ENCODE measurements around the gene GUCA1A. TPM values are rescaled to one million over a fixed set of nuclear protein-coding genes. Genes with fewer than 3 reads are reported as not detected.
"Not testable (repeated sequence)": the region's sequence is repeated elsewhere in the genome, so short reads cannot be mapped to it uniquely, and the experiment has no call there.

GUCA1A gene
- total RNA-seq, 1 donor, result not detected

DNA sequence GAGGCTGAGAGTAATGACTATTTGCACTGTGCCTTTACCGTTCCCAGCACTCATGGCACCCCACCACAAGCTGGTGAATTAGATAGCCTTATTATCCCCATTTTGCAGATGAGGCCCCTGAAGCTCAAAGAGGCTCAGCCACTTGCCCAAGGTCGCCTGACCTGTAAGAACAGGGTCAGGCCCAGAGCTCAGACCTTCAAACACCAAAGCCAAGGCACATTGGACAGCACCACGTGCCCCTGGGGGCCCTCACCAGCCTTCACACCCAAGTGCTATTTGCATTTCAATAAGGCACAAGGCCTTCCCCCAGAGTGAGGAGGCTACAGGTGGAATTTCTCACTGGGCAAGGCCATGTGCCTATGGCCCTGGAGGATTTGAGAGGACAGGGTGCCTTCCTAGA lies 16.5 kb upstream of the GUCA1A start:
- H3K4me1 ChIP-seq (ENCODE audit: insufficient read depth, low read length), result no peaks in the 10 kb centered on the region
- H3K27me3 ChIP-seq (ENCODE audit: insufficient read depth, low read length), result no peaks in the 10 kb centered on the region
- H3K9me3 ChIP-seq (ENCODE audit: low read depth, low read length), result no peaks in the 10 kb centered on the region
- no peak overlapping the region for H3K4me3 ChIP-seq (ENCODE audit: low read length)

GRCh38 chr6:42158011-42158410 lies 15.2 kb upstream of the GUCA1A start:
- H3K4me3 ChIP-seq (ENCODE audit: low read length), result no peak overlapping the region
- no peaks in the 10 kb centered on the region for H3K27me3 ChIP-seq (ENCODE audit: insufficient read depth, low read length)
- H3K9me3 ChIP-seq (ENCODE audit: low read depth, low read length), result no peaks in the 10 kb centered on the region
- no peaks in the 10 kb centered on the region for H3K4me1 ChIP-seq (ENCODE audit: insufficient read depth, low read length)

GRCh38 chr6:42158631-42159030 lies 14.5 kb upstream of the GUCA1A start:
- Histone ChIP-seq H3K9me3 (ENCODE audit: low read depth, low read length) (no peaks in the 10 kb centered on the region), H3K4me3 (ENCODE audit: low read length) (no peak overlapping the region), H3K4me1 (ENCODE audit: insufficient read depth, low read length) (no peaks in the 10 kb centered on the region), H3K27me3 (ENCODE audit: insufficient read depth, low read length) (no peaks in the 10 kb centered on the region)

- Histone ChIP-seq H3K27me3 (ENCODE audit: insufficient read depth, low read length) (no peaks in the 10 kb centered on the region), H3K4me3 (ENCODE audit: low read length) (no peak overlapping the region), H3K4me1 (ENCODE audit: insufficient read depth, low read length) (no peaks in the 10 kb centered on the region), H3K9me3 (ENCODE audit: low read depth, low read length) (no peaks in the 10 kb centered on the region)
Observed at GRCh38 chr6:42159431-42160024, 13.6 kb upstream of the GUCA1A start.

- Histone ChIP-seq H3K4me1 (ENCODE audit: insufficient read depth, low read length) (no peaks in the 10 kb centered on the region), H3K4me3 (ENCODE audit: low read length) (no peak overlapping the region), H3K27me3 (ENCODE audit: insufficient read depth, low read length) (no peaks in the 10 kb centered on the region), H3K9me3 (ENCODE audit: low read depth, low read length) (no peaks in the 10 kb centered on the region)
Observed at GRCh38 chr6:42162384-42162783, 10.8 kb upstream of the GUCA1A start.

- Histone ChIP-seq H3K9me3 (ENCODE audit: low read depth, low read length) (no peaks in the 10 kb centered on the region), H3K4me1 (ENCODE audit: insufficient read depth, low read length) (no peaks in the 10 kb centered on the region), H3K27me3 (ENCODE audit: insufficient read depth, low read length) (no peaks in the 10 kb centered on the region), H3K4me3 (ENCODE audit: low read length) (no peak overlapping the region)
Observed at GRCh38 chr6:42162812-42163211, 10.4 kb upstream of the GUCA1A start.

GRCh38 chr6:42163981-42164380 lies 9.2 kb upstream of the GUCA1A start:
- no peaks in the 10 kb centered on the region for H3K27me3 ChIP-seq (ENCODE audit: insufficient read depth, low read length)
- no peaks in the 10 kb centered on the region for H3K4me1 ChIP-seq (ENCODE audit: insufficient read depth, low read length)
- no peaks in the 10 kb centered on the region for H3K9me3 ChIP-seq (ENCODE audit: low read depth, low read length)
- no peak overlapping the region for H3K4me3 ChIP-seq (ENCODE audit: low read length)

DNA sequence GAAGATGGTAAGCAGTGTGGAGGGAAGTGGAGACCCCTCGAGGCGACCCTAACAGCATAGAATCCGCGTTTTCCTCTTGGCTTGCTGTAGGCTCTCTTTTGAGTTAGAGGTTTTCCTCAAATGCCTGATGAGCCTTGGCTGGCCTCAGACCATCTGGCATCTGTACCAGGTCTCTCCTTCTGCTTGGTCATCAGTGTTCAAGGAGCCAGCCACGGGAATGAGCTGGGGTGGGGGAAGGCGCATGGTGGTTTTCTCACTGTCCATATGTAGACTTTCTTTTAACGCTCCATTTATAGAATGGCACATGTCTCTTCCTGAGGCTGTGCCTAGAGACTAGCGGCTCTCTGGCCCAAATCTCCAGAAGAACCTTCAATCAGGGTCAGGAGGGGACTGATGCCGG lies 8.1 kb upstream of the GUCA1A start:
- no peaks in the 10 kb centered on the region for H3K9me3 ChIP-seq (ENCODE audit: low read depth, low read length)
- H3K4me3 ChIP-seq (ENCODE audit: low read length), result no peak overlapping the region
- H3K4me1 ChIP-seq (ENCODE audit: insufficient read depth, low read length), result no peaks in the 10 kb centered on the region
- H3K27me3 ChIP-seq (ENCODE audit: insufficient read depth, low read length), result no peaks in the 10 kb centered on the region

GRCh38 chr6:42166444-42167141 lies 6.6 kb upstream of the GUCA1A start:
- Histone ChIP-seq H3K27me3 (ENCODE audit: insufficient read depth, low read length) (no peaks in the 10 kb centered on the region), H3K4me3 (ENCODE audit: low read length) (no peak overlapping the region), H3K9me3 (ENCODE audit: low read depth, low read length) (no peaks in the 10 kb centered on the region), H3K4me1 (ENCODE audit: insufficient read depth, low read length) (no peaks in the 10 kb centered on the region)

- no peaks in the 10 kb centered on the region for H3K9me3 ChIP-seq (ENCODE audit: low read depth, low read length)
- H3K4me3 ChIP-seq (ENCODE audit: low read length), result no peak overlapping the region
- H3K27me3 ChIP-seq (ENCODE audit: insufficient read depth, low read length), result no peaks in the 10 kb centered on the region
- H3K4me1 ChIP-seq (ENCODE audit: insufficient read depth, low read length), result no peaks in the 10 kb centered on the region
Observed at GRCh38 chr6:42168650-42169049, 4.5 kb upstream of the GUCA1A start.

- H3K4me1 ChIP-seq (ENCODE audit: insufficient read depth, low read length); H3K4me3 ChIP-seq (ENCODE audit: low read length); H3K9me3 ChIP-seq (ENCODE audit: low read depth, low read length); H3K27me3 ChIP-seq (ENCODE audit: insufficient read depth, low read length): not testable (repeated sequence)
Observed at GRCh38 chr6:42169780-42170179, 3.4 kb upstream of the GUCA1A start.

- Histone ChIP-seq H3K4me1 (ENCODE audit: insufficient read depth, low read length) (no peaks in the 10 kb centered on the region), H3K27me3 (ENCODE audit: insufficient read depth, low read length) (no peaks in the 10 kb centered on the region), H3K9me3 (ENCODE audit: low read depth, low read length) (no peaks in the 10 kb centered on the region), H3K4me3 (ENCODE audit: low read length) (no peak overlapping the region)
Observed at GRCh38 chr6:42171813-42172581, 1.2 kb upstream of the GUCA1A start.

GRCh38 chr6:42175860-42176259 lies 2.7 kb downstream of the GUCA1A start:
- no peak overlapping the region for H3K4me3 ChIP-seq (ENCODE audit: low read length)
- H3K4me1 ChIP-seq (ENCODE audit: insufficient read depth, low read length), result no peaks in the 10 kb centered on the region
- H3K9me3 ChIP-seq (ENCODE audit: low read depth, low read length), result no peaks in the 10 kb centered on the region
- H3K27me3 ChIP-seq (ENCODE audit: insufficient read depth, low read length), result no peaks in the 10 kb centered on the region

GRCh38 chr6:42176981-42177380 lies 3.8 kb downstream of the GUCA1A start:
- H3K9me3 ChIP-seq (ENCODE audit: low read depth, low read length), result no peaks in the 10 kb centered on the region
- no peak overlapping the region for H3K4me3 ChIP-seq (ENCODE audit: low read length)
- H3K27me3 ChIP-seq (ENCODE audit: insufficient read depth, low read length), result no peaks in the 10 kb centered on the region
- no peaks in the 10 kb centered on the region for H3K4me1 ChIP-seq (ENCODE audit: insufficient read depth, low read length)

DNA sequence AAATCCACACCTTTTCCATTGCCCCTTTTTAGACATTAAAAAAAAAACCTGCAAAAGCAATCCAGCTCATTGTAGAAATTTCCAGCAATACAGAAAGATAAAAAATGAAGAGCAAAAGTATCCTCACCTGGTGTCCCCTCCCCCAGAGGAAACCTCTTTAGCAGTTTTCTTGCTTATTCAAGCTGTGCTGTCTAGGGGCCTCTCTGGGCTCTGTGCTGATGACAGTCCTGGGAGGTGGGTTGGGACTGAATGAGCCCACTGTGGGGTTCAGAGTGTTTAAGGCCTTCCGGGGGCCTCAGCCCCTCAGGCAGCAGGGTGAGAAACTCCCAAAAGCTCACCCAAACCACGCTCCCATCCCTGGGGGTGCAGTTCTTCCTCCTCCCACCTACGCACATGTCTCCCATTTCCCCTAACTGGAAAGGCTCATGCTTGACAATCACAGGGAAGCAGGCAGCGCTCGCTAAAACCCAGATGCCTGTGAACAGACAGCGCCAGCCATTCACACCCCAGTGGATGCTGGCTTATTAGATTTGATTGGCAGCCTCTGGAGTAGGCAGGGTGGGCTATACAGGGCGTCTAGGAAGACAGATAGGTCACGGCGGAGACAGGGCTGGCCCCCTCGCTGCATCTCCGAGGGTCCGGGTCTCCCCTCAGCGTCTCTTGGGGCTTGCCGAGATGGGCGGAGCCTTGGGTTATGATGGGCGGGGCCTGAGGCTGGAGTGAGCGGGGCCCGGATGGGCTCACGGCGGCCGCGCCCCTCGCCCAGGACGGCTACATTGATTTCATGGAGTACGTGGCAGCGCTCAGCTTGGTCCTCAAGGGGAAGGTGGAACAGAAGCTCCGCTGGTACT lies 4.6 kb downstream of the GUCA1A start:
- H3K27me3 ChIP-seq (ENCODE audit: insufficient read depth, low read length), result no peaks in the 10 kb centered on the region
- no peaks in the 10 kb centered on the region for H3K4me1 ChIP-seq (ENCODE audit: insufficient read depth, low read length)

More for the DNA sequence above, 4.6 kb downstream of the GUCA1A start:
- no peaks in the 10 kb centered on the region for H3K9me3 ChIP-seq (ENCODE audit: low read depth, low read length)
- no peak overlapping the region for H3K4me3 ChIP-seq (ENCODE audit: low read length)

Measured in mononuclear cell (primary cell).